ENCODE results near the gene TMEM19.
"Not testable (repeated sequence)": the region's sequence is repeated elsewhere in the genome, so short reads cannot be mapped to it uniquely, and the experiment has no call there.

TMEM19 gene

GRCh38 chr12:71691504-71692129 is 5.7 kb downstream of the TMEM19 start:
- H3K9me3 ChIP-seq (ENCODE audit: low read depth, low read length), result no peaks in the 10 kb centered on the region
- H3K36me3 ChIP-seq (ENCODE audit: insufficient read depth, low read length), result peaks cover 13% of the 10 kb centered on the region
- H3K9ac ChIP-seq (ENCODE audit: insufficient read length), result no peak overlapping the region
- H3K27ac ChIP-seq, result no peak overlapping the region
- H3K4me3 ChIP-seq, result no peak overlapping the region
- TF ChIP-seq FOXP2 (optimal IDR thresholded peaks at IDR 0.05; ENCODE audit: control extremely low read depth, extremely low read length, insufficient read depth), result no peak
- no peak for TF ChIP-seq POLR2AphosphoS5 (IDR thresholded peaks at IDR 0.05; ENCODE audit: borderline replicate concordance, low read depth, low read length)
- no peak for TF ChIP-seq EZH2 (IDR thresholded peaks at IDR 0.05)
- no peak for DNase-seq (ENCODE audit: low read depth, low spot score)

GRCh38 chr12:71693126-71693525 is 7.2 kb downstream of the TMEM19 start:
- no peak overlapping the region for H3K9ac ChIP-seq (ENCODE audit: insufficient read length)
- no peak for TF ChIP-seq EZH2 (IDR thresholded peaks at IDR 0.05)
- no peak for TF ChIP-seq POLR2AphosphoS5 (IDR thresholded peaks at IDR 0.05; ENCODE audit: borderline replicate concordance, low read depth, low read length)
- no peak for TF ChIP-seq FOXP2 (optimal IDR thresholded peaks at IDR 0.05; ENCODE audit: control extremely low read depth, extremely low read length, insufficient read depth)
- H3K36me3 ChIP-seq (ENCODE audit: insufficient read depth, low read length), result peaks cover 27% of the 10 kb centered on the region
- H3K9me3 ChIP-seq (ENCODE audit: low read depth, low read length), result no peaks in the 10 kb centered on the region
- no peak overlapping the region for H3K4me3 ChIP-seq
- no peak overlapping the region for H3K27ac ChIP-seq
- no peak for DNase-seq (ENCODE audit: low read depth, low spot score)

- H3K9me3 ChIP-seq (ENCODE audit: low read depth, low read length); DNase-seq (ENCODE audit: low read depth, low spot score); H3K9ac ChIP-seq (ENCODE audit: insufficient read length); H3K4me3 ChIP-seq; H3K27ac ChIP-seq: not testable (repeated sequence)
- peaks cover 31% of the 10 kb centered on the region for H3K36me3 ChIP-seq (ENCODE audit: insufficient read depth, low read length)
Observed at GRCh38 chr12:71693651-71694050, 7.8 kb downstream of the TMEM19 start.

GRCh38 chr12:71694099-71694820 is 8.4 kb downstream of the TMEM19 start:
- Histone ChIP-seq H3K4me3 (no peak overlapping the region), H3K9ac (ENCODE audit: insufficient read length) (no peak overlapping the region), H3K9me3 (ENCODE audit: low read depth, low read length) (no peaks in the 10 kb centered on the region), H3K36me3 (ENCODE audit: insufficient read depth, low read length) (peaks cover 37% of the 10 kb centered on the region), H3K27ac (no peak overlapping the region)
- TF ChIP-seq POLR2AphosphoS5 (IDR thresholded peaks at IDR 0.05; ENCODE audit: borderline replicate concordance, low read depth, low read length), result no peak
- TF ChIP-seq EZH2 (IDR thresholded peaks at IDR 0.05), result no peak
- no peak for TF ChIP-seq FOXP2 (optimal IDR thresholded peaks at IDR 0.05; ENCODE audit: control extremely low read depth, extremely low read length, insufficient read depth)
- DNase-seq (ENCODE audit: low read depth, low spot score), result no peak

GRCh38 chr12:71695782-71696181 is 9.9 kb downstream of the TMEM19 start:
- Histone ChIP-seq H3K9ac (ENCODE audit: insufficient read length) (no peak overlapping the region), H3K36me3 (ENCODE audit: insufficient read depth, low read length) (peaks cover 47% of the 10 kb centered on the region), H3K4me3 (no peak overlapping the region), H3K9me3 (ENCODE audit: low read depth, low read length) (no peaks in the 10 kb centered on the region), H3K27ac (no peak overlapping the region)
- DNase-seq (ENCODE audit: low read depth, low spot score), result no peak
- TF ChIP-seq FOXP2 (optimal IDR thresholded peaks at IDR 0.05; ENCODE audit: control extremely low read depth, extremely low read length, insufficient read depth) (no peak), POLR2AphosphoS5 (IDR thresholded peaks at IDR 0.05; ENCODE audit: borderline replicate concordance, low read depth, low read length) (no peak), EZH2 (IDR thresholded peaks at IDR 0.05) (no peak)

GRCh38 chr12:71702181-71702580 is 16.3 kb downstream of the TMEM19 start:
- H3K27ac ChIP-seq; H3K9ac ChIP-seq (ENCODE audit: insufficient read length); DNase-seq (ENCODE audit: low read depth, low spot score); H3K4me3 ChIP-seq; H3K9me3 ChIP-seq (ENCODE audit: low read depth, low read length): not testable (repeated sequence)
- peaks cover 37% of the 10 kb centered on the region for H3K36me3 ChIP-seq (ENCODE audit: insufficient read depth, low read length)

- Histone ChIP-seq H3K4me3 (no peak overlapping the region), H3K9me3 (ENCODE audit: low read depth, low read length) (no peaks in the 10 kb centered on the region), H3K9ac (ENCODE audit: insufficient read length) (no peak overlapping the region), H3K36me3 (ENCODE audit: insufficient read depth, low read length) (peaks cover 36% of the 10 kb centered on the region), H3K27ac (no peak overlapping the region)
- TF ChIP-seq FOXP2 (optimal IDR thresholded peaks at IDR 0.05; ENCODE audit: control extremely low read depth, extremely low read length, insufficient read depth) (no peak), EZH2 (IDR thresholded peaks at IDR 0.05) (no peak), POLR2AphosphoS5 (IDR thresholded peaks at IDR 0.05; ENCODE audit: borderline replicate concordance, low read depth, low read length) (no peak)
- no peak for DNase-seq (ENCODE audit: low read depth, low spot score)
Observed at GRCh38 chr12:71702590-71702989, 16.7 kb downstream of the TMEM19 start.

GRCh38 chr12:71703206-71703605 is 17.3 kb downstream of the TMEM19 start:
- no peak for DNase-seq (ENCODE audit: low read depth, low spot score)
- Histone ChIP-seq H3K36me3 (ENCODE audit: insufficient read depth, low read length) (peaks cover 31% of the 10 kb centered on the region), H3K9me3 (ENCODE audit: low read depth, low read length) (no peaks in the 10 kb centered on the region), H3K4me3 (no peak overlapping the region), H3K27ac (no peak overlapping the region), H3K9ac (ENCODE audit: insufficient read length) (no peak overlapping the region)
- TF ChIP-seq EZH2 (IDR thresholded peaks at IDR 0.05) (no peak), FOXP2 (optimal IDR thresholded peaks at IDR 0.05; ENCODE audit: control extremely low read depth, extremely low read length, insufficient read depth) (no peak), POLR2AphosphoS5 (IDR thresholded peaks at IDR 0.05; ENCODE audit: borderline replicate concordance, low read depth, low read length) (no peak)

- no peak for DNase-seq (ENCODE audit: low read depth, low spot score)
- Histone ChIP-seq H3K9ac (ENCODE audit: insufficient read length) (no peak overlapping the region), H3K9me3 (ENCODE audit: low read depth, low read length) (no peaks in the 10 kb centered on the region), H3K36me3 (ENCODE audit: insufficient read depth, low read length) (peaks cover 14% of the 10 kb centered on the region), H3K4me3 (no peak overlapping the region), H3K27ac (no peak overlapping the region)
- TF ChIP-seq EZH2 (IDR thresholded peaks at IDR 0.05) (no peak), POLR2AphosphoS5 (IDR thresholded peaks at IDR 0.05; ENCODE audit: borderline replicate concordance, low read depth, low read length) (no peak), FOXP2 (optimal IDR thresholded peaks at IDR 0.05; ENCODE audit: control extremely low read depth, extremely low read length, insufficient read depth) (no peak)
Observed at GRCh38 chr12:71704920-71705319, 19.0 kb downstream of the TMEM19 start.

Data from SK-N-MC (cell line).